ENCODE data around the gene YRDC.
A peak's percentile ranks its signal among the peaks of the same experiment; 100 is the strongest.

YRDC gene

GRCh38 chr1:37821481-37821880, 13.5 kb upstream of the YRDC start:
- H3K4ac ChIP-seq (ENCODE audit: low read depth, low read length): no peak overlapping the region
- peaks cover 3% of the 10 kb centered on the region for H3K36me3 ChIP-seq (ENCODE audit: control insufficient read depth, insufficient read depth, low read length)

GRCh38 chr1:37817481-37817880, 9.5 kb upstream of the YRDC start:
- H3K9ac ChIP-seq (ENCODE audit: low read length): no peak overlapping the region
- no peak overlapping the region for H3K23ac ChIP-seq (ENCODE audit: low read length)
- H2AK5ac ChIP-seq (ENCODE audit: low read length): no peak overlapping the region
- no CpG with 5 or more reads among the region's 2 CpGs for WGBS (ENCODE audit: extremely low coverage, insufficient coverage, low lambda C conversion rate)
- H3K79me2 ChIP-seq (ENCODE audit: control insufficient read depth, insufficient read depth, low read length): no peaks in the 10 kb centered on the region
- DNase-seq: peak; percentile 64
- H3K4ac ChIP-seq (ENCODE audit: low read depth, low read length): no peak overlapping the region
- no peak overlapping the region for H3K27ac ChIP-seq (ENCODE audit: low read depth, low read length)
- H4K8ac ChIP-seq (ENCODE audit: low read depth, low read length): no peak overlapping the region
- no peak overlapping the region for H3K56ac ChIP-seq (ENCODE audit: low read length)
- H3K36me3 ChIP-seq (ENCODE audit: control insufficient read depth, insufficient read depth, low read length): peaks cover 3% of the 10 kb centered on the region
- no peak overlapping the region for H2BK120ac ChIP-seq (ENCODE audit: low read depth, low read length)
- H3K4me1 ChIP-seq (ENCODE audit: control insufficient read depth, low read depth, low read length): no peaks in the 10 kb centered on the region
- H2BK5ac ChIP-seq (ENCODE audit: low read length): no peak overlapping the region
- no peak overlapping the region for H2BK15ac ChIP-seq (replicated peaks; ENCODE audit: low read depth)
- H3K4me3 ChIP-seq (ENCODE audit: low read length): no peak overlapping the region
- no peaks in the 10 kb centered on the region for H3K79me1 ChIP-seq (ENCODE audit: low read length)
- no peak overlapping the region for H3K4me2 ChIP-seq (ENCODE audit: low read length)
- H3K18ac ChIP-seq (ENCODE audit: low read length): no peak overlapping the region
- H3K27me3 ChIP-seq (ENCODE audit: insufficient read depth, low read length, poor library complexity): no peaks in the 10 kb centered on the region
- H4K5ac ChIP-seq (ENCODE audit: low read length): no peak overlapping the region

More at GRCh38 chr1:37821481-37821880, 13.5 kb upstream of the YRDC start:
- no peak overlapping the region for H3K4me3 ChIP-seq (ENCODE audit: low read length)
- no peak overlapping the region for H2BK5ac ChIP-seq (ENCODE audit: low read length)
- no CpG with 5 or more reads among the region's 2 CpGs for WGBS (ENCODE audit: extremely low coverage, insufficient coverage, low lambda C conversion rate)
- H3K79me1 ChIP-seq (ENCODE audit: low read length): no peaks in the 10 kb centered on the region
- H3K27ac ChIP-seq (ENCODE audit: low read depth, low read length): no peak overlapping the region
- no peak overlapping the region for H2BK15ac ChIP-seq (replicated peaks; ENCODE audit: low read depth)
- H4K5ac ChIP-seq (ENCODE audit: low read length): no peak overlapping the region
- no peak overlapping the region for H3K9ac ChIP-seq (ENCODE audit: low read length)
- no peak overlapping the region for H3K4me2 ChIP-seq (ENCODE audit: low read length)
- H3K4me1 ChIP-seq (ENCODE audit: control insufficient read depth, low read depth, low read length): no peaks in the 10 kb centered on the region
- no peak overlapping the region for H3K56ac ChIP-seq (ENCODE audit: low read length)
- no peak for DNase-seq
- H3K23ac ChIP-seq (ENCODE audit: low read length): no peak overlapping the region
- no peak overlapping the region for H4K8ac ChIP-seq (ENCODE audit: low read depth, low read length)
- no peak overlapping the region for H2BK120ac ChIP-seq (ENCODE audit: low read depth, low read length)
- H3K27me3 ChIP-seq (ENCODE audit: insufficient read depth, low read length, poor library complexity): no peaks in the 10 kb centered on the region
- no peaks in the 10 kb centered on the region for H3K79me2 ChIP-seq (ENCODE audit: control insufficient read depth, insufficient read depth, low read length)
- no peak overlapping the region for H3K18ac ChIP-seq (ENCODE audit: low read length)
- no peak overlapping the region for H2AK5ac ChIP-seq (ENCODE audit: low read length)

- H3K36me3 ChIP-seq (ENCODE audit: control insufficient read depth, insufficient read depth, low read length): no peaks in the 10 kb centered on the region
- no peak for DNase-seq
- no peaks in the 10 kb centered on the region for H3K79me2 ChIP-seq (ENCODE audit: control insufficient read depth, insufficient read depth, low read length)
- H3K27me3 ChIP-seq (ENCODE audit: insufficient read depth, low read length, poor library complexity): no peaks in the 10 kb centered on the region
- H3K56ac ChIP-seq (ENCODE audit: low read length): no peak overlapping the region
- no peak overlapping the region for H3K4me2 ChIP-seq (ENCODE audit: low read length)
- no peak overlapping the region for H3K4ac ChIP-seq (ENCODE audit: low read depth, low read length)
- no peak overlapping the region for H2BK15ac ChIP-seq (replicated peaks; ENCODE audit: low read depth)
- H3K27ac ChIP-seq (ENCODE audit: low read depth, low read length): no peak overlapping the region
- H4K8ac ChIP-seq (ENCODE audit: low read depth, low read length): no peak overlapping the region
- no peak overlapping the region for H3K9ac ChIP-seq (ENCODE audit: low read length)
- no peak overlapping the region for H3K18ac ChIP-seq (ENCODE audit: low read length)
- no peak overlapping the region for H3K23ac ChIP-seq (ENCODE audit: low read length)
- no peak overlapping the region for H3K4me3 ChIP-seq (ENCODE audit: low read length)
- no peak overlapping the region for H2AK5ac ChIP-seq (ENCODE audit: low read length)
- no peak overlapping the region for H2BK120ac ChIP-seq (ENCODE audit: low read depth, low read length)
- H4K5ac ChIP-seq (ENCODE audit: low read length): no peak overlapping the region
- no peaks in the 10 kb centered on the region for H3K4me1 ChIP-seq (ENCODE audit: control insufficient read depth, low read depth, low read length)
- WGBS (ENCODE audit: extremely low coverage, insufficient coverage, low lambda C conversion rate): no CpG with 5 or more reads among the region's 7 CpGs
- H3K79me1 ChIP-seq (ENCODE audit: low read length): peaks cover under 1% of the 10 kb centered on the region
- no peak overlapping the region for H2BK5ac ChIP-seq (ENCODE audit: low read length)
Observed at GRCh38 chr1:37814252-37814651, 6.2 kb upstream of the YRDC start.

- no CpG with 5 or more reads among the region's 2 CpGs for WGBS (ENCODE audit: extremely low coverage, insufficient coverage, low lambda C conversion rate)
- no peak overlapping the region for H4K5ac ChIP-seq (ENCODE audit: low read length)
- H3K36me3 ChIP-seq (ENCODE audit: control insufficient read depth, insufficient read depth, low read length): no peaks in the 10 kb centered on the region
Observed at GRCh38 chr1:37813529-37814145, 5.6 kb upstream of the YRDC start.

GRCh38 chr1:37811027-37811655, 3.1 kb upstream of the YRDC start:
- DNase-seq: peak; percentile 86
- no peak overlapping the region for H3K4ac ChIP-seq (ENCODE audit: low read depth, low read length)
- H4K8ac ChIP-seq (ENCODE audit: low read depth, low read length): no peak overlapping the region
- H3K79me2 ChIP-seq (ENCODE audit: control insufficient read depth, insufficient read depth, low read length): peaks cover 12% of the 10 kb centered on the region
- H2BK120ac ChIP-seq (ENCODE audit: low read depth, low read length): no peak overlapping the region
- peaks cover 2% of the 10 kb centered on the region for H3K36me3 ChIP-seq (ENCODE audit: control insufficient read depth, insufficient read depth, low read length)
- no peak overlapping the region for H2BK5ac ChIP-seq (ENCODE audit: low read length)
- WGBS (ENCODE audit: extremely low coverage, insufficient coverage, low lambda C conversion rate): no CpG with 5 or more reads among the region's 7 CpGs
- H3K79me1 ChIP-seq (ENCODE audit: low read length): peaks cover 13% of the 10 kb centered on the region
- H3K56ac ChIP-seq (ENCODE audit: low read length): no peak overlapping the region
- no peak overlapping the region for H4K5ac ChIP-seq (ENCODE audit: low read length)
- no peak overlapping the region for H2AK5ac ChIP-seq (ENCODE audit: low read length)
- no peak overlapping the region for H3K18ac ChIP-seq (ENCODE audit: low read length)
- no peak overlapping the region for H3K4me3 ChIP-seq (ENCODE audit: low read length)
- no peaks in the 10 kb centered on the region for H3K27me3 ChIP-seq (ENCODE audit: insufficient read depth, low read length, poor library complexity)
- H2BK15ac ChIP-seq (replicated peaks; ENCODE audit: low read depth): no peak overlapping the region
- no peak overlapping the region for H3K27ac ChIP-seq (ENCODE audit: low read depth, low read length)
- no peak overlapping the region for H3K4me2 ChIP-seq (ENCODE audit: low read length)
- peaks cover 1% of the 10 kb centered on the region for H3K4me1 ChIP-seq (ENCODE audit: control insufficient read depth, low read depth, low read length)
- no peak overlapping the region for H3K9ac ChIP-seq (ENCODE audit: low read length)
- no peak overlapping the region for H3K23ac ChIP-seq (ENCODE audit: low read length)

More at GRCh38 chr1:37813529-37814145, 5.6 kb upstream of the YRDC start:
- Histone ChIP-seq H3K79me2 (ENCODE audit: control insufficient read depth, insufficient read depth, low read length) (no peaks in the 10 kb centered on the region), H3K9ac (ENCODE audit: low read length) (no peak overlapping the region), H2BK15ac (replicated peaks; ENCODE audit: low read depth) (no peak overlapping the region), H3K27me3 (ENCODE audit: insufficient read depth, low read length, poor library complexity) (no peaks in the 10 kb centered on the region), H3K23ac (ENCODE audit: low read length) (no peak overlapping the region), H3K4me2 (ENCODE audit: low read length) (no peak overlapping the region), H3K4me1 (ENCODE audit: control insufficient read depth, low read depth, low read length) (no peaks in the 10 kb centered on the region), H2BK5ac (ENCODE audit: low read length) (no peak overlapping the region), H2AK5ac (ENCODE audit: low read length) (no peak overlapping the region), H3K18ac (ENCODE audit: low read length) (no peak overlapping the region), H4K8ac (ENCODE audit: low read depth, low read length) (no peak overlapping the region), H2BK120ac (ENCODE audit: low read depth, low read length) (no peak overlapping the region), H3K4me3 (ENCODE audit: low read length) (no peak overlapping the region), H3K79me1 (ENCODE audit: low read length) (peaks cover 4% of the 10 kb centered on the region), H3K56ac (ENCODE audit: low read length) (no peak overlapping the region), H3K27ac (ENCODE audit: low read depth, low read length) (no peak overlapping the region), H3K4ac (ENCODE audit: low read depth, low read length) (no peak overlapping the region)
- DNase-seq: no peak
